Glutamatergic neuron (in vitro differentiated cells): ENCODE results near the gene PLCE1. TPM values are rescaled to one million over a fixed set of nuclear protein-coding genes. Genes with fewer than 3 reads are reported as not detected.

Experiments used
- DNase-seq: peaks from one replicate; pipeline ENCODE4 v3.0.0; 2022
- H3K27ac Mint-ChIP-seq: one replicate; pipeline ENCODE4 v1.8.0; 2020; ENCODE audit warnings: mild to moderate bottlenecking, mixed read lengths, inconsistent platforms; ENCODE audit not compliant: unreplicated experiment
- H3K27me3 Mint-ChIP-seq: one replicate; pipeline ENCODE4 v1.8.0; 2020; ENCODE audit warnings: mild to moderate bottlenecking, moderate library complexity, mixed read lengths, inconsistent platforms; ENCODE audit not compliant: unreplicated experiment
- H3K36me3 Mint-ChIP-seq: one replicate; pipeline ENCODE4 v1.8.0; 2020; ENCODE audit warnings: mild to moderate bottlenecking, mixed read lengths, inconsistent platforms; ENCODE audit not compliant: unreplicated experiment
- H3K4me1 Mint-ChIP-seq: one replicate; pipeline ENCODE4 v1.8.0; 2020; ENCODE audit warnings: mild to moderate bottlenecking, low read depth, mixed read lengths, inconsistent platforms; ENCODE audit not compliant: unreplicated experiment
- H3K4me3 Mint-ChIP-seq: one replicate; pipeline ENCODE4 v1.8.0; 2020; ENCODE audit warnings: mild to moderate bottlenecking, mixed read lengths, inconsistent platforms; ENCODE audit not compliant: unreplicated experiment
- H3K9me3 Mint-ChIP-seq: one replicate; pipeline ENCODE4 v1.8.0; 2020; ENCODE audit warnings: mild to moderate bottlenecking, moderate library complexity, mixed read lengths, inconsistent platforms; ENCODE audit not compliant: unreplicated experiment
- CTCF ChIP-seq: fragments of 200-600 bp; sonication (generic); IDR thresholded peaks from one replicate; pipeline ENCODE4 v1.5.0; 2021; ENCODE audit not compliant: partially characterized antibody, unreplicated experiment
- total RNA-seq: library from RNA; stranded (reverse); fragmentation: NEBNext Ultra II Directional; extraction: Animal tissue kit (Norgen Biotek cat#: 25700); gene quantifications from one replicate; pipeline ENCODE4 v1.2.1, GENCODE V29; 2021; ENCODE audit not compliant: unreplicated experiment

The PLCE1 gene
- total RNA-seq, 1 donor from 2014 or later, result 0.25 TPM

- H3K4me3 Mint-ChIP-seq, result no peak overlapping the region
- H3K36me3 Mint-ChIP-seq, result no peaks in the 10 kb centered on the region
- H3K9me3 Mint-ChIP-seq, result no peaks in the 10 kb centered on the region
- no peak for TF ChIP-seq CTCF
- DNase-seq, result no peak
- H3K27ac Mint-ChIP-seq, result no peak overlapping the region
- H3K27me3 Mint-ChIP-seq, result no peaks in the 10 kb centered on the region
- H3K4me1 Mint-ChIP-seq, result no peaks in the 10 kb centered on the region
Measured at GRCh38 chr10:94036766-94037033, 43.0 kb downstream of the PLCE1 start.

- H3K9me3 Mint-ChIP-seq, result no peaks in the 10 kb centered on the region
- H3K4me1 Mint-ChIP-seq, result no peaks in the 10 kb centered on the region
- no peak overlapping the region for H3K4me3 Mint-ChIP-seq
- no peak for DNase-seq
- no peak for TF ChIP-seq CTCF
- H3K36me3 Mint-ChIP-seq, result no peaks in the 10 kb centered on the region
- no peaks in the 10 kb centered on the region for H3K27me3 Mint-ChIP-seq
- H3K27ac Mint-ChIP-seq, result no peak overlapping the region
Measured at GRCh38 chr10:94037286-94037685, 43.6 kb downstream of the PLCE1 start.

- Mint-ChIP-seq H3K4me3 (no peak overlapping the region), H3K27ac (no peak overlapping the region), H3K9me3 (no peaks in the 10 kb centered on the region), H3K27me3 (no peaks in the 10 kb centered on the region), H3K4me1 (no peaks in the 10 kb centered on the region), H3K36me3 (no peaks in the 10 kb centered on the region)
- DNase-seq, result no peak
- no peak for TF ChIP-seq CTCF
Measured at GRCh38 chr10:94038024-94038423, 44.3 kb downstream of the PLCE1 start.

GRCh38 chr10:94041206-94041605 is 47.5 kb downstream of the PLCE1 start:
- no peak for DNase-seq
- no peak overlapping the region for H3K27ac Mint-ChIP-seq

More at GRCh38 chr10:94041206-94041605, 47.5 kb downstream of the PLCE1 start:
- TF ChIP-seq CTCF, result no peak
- Mint-ChIP-seq H3K4me3 (no peak overlapping the region), H3K36me3 (no peaks in the 10 kb centered on the region), H3K4me1 (no peaks in the 10 kb centered on the region), H3K27me3 (no peaks in the 10 kb centered on the region), H3K9me3 (no peaks in the 10 kb centered on the region)
